Fibroblast of villous mesenchyme (primary cell): Measurements from ENCODE around the gene SRL. TPM values are rescaled to one million over a fixed set of nuclear protein-coding genes. Genes with fewer than 3 reads are reported as not detected.

ENCODE experiments used
- DNase-seq: peaks from one replicate; pipeline ENCODE4 v3.0.0-alpha.2; 2010; ENCODE audit warnings: low read depth
- H3K4me3 ChIP-seq: 2 replicates; pipeline ENCODE4 v1.5.1; 2011; ENCODE audit warnings: low read depth, mild to moderate bottlenecking, low read length
- total RNA-seq: library from RNA; depleted of rRNA; stranded (reverse); fragments of >200 nt; gene quantifications from 2 replicates; pipeline ENCODE4 v1.2.3, GENCODE V29; 2012
- TF ChIP-seq, protein P1 (sequence below): IDR thresholded peaks from 2 replicates; pipeline ENCODE4 v1.5.1; 2012; ENCODE audit warnings: low read depth, mild to moderate bottlenecking, low read length; ENCODE audit not compliant: insufficient read depth

SRL gene
- total RNA-seq, 1 donor, result 0.43 TPM

- TF ChIP-seq, protein P1, sequence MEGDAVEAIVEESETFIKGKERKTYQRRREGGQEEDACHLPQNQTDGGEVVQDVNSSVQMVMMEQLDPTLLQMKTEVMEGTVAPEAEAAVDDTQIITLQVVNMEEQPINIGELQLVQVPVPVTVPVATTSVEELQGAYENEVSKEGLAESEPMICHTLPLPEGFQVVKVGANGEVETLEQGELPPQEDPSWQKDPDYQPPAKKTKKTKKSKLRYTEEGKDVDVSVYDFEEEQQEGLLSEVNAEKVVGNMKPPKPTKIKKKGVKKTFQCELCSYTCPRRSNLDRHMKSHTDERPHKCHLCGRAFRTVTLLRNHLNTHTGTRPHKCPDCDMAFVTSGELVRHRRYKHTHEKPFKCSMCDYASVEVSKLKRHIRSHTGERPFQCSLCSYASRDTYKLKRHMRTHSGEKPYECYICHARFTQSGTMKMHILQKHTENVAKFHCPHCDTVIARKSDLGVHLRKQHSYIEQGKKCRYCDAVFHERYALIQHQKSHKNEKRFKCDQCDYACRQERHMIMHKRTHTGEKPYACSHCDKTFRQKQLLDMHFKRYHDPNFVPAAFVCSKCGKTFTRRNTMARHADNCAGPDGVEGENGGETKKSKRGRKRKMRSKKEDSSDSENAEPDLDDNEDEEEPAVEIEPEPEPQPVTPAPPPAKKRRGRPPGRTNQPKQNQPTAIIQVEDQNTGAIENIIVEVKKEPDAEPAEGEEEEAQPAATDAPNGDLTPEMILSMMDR, result no peak
- no peak overlapping the region for H3K4me3 ChIP-seq
- no peak for DNase-seq
These were observed 15.4 kb downstream of the SRL start for GRCh38 chr16:4226251-4227039.

GRCh38 chr16:4225075-4225474 is 16.8 kb downstream of the SRL start:
- TF ChIP-seq, protein P1, result no peak
- no peak for DNase-seq

DNA sequence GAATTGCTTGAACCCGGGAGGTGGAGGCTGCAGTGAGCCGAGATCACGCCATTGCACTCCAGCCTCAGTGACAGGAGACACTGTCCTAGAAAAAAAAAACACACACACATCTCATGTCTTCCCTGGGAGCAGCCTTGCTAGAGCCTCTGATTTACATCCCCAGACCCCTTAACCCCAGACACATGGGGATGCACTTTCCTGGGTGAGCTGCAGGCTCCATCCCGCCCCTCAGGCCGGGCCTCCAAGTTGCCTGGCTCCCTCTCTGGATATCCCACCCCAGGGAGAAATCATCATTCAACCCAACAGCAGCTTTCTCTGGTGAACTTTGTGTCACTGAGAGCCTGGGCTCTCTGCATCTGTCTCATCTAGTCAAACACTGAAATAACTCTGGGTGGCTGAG is 21.5 kb downstream of the SRL start:
- no peak for DNase-seq
- no peak overlapping the region for H3K4me3 ChIP-seq
- TF ChIP-seq, protein P1, result no peak

More at GRCh38 chr16:4225075-4225474, 16.8 kb downstream of the SRL start:
- no peak overlapping the region for H3K4me3 ChIP-seq

GRCh38 chr16:4218202-4218601 is 23.7 kb downstream of the SRL start:
- TF ChIP-seq, protein P1, result no peak
- no peak overlapping the region for H3K4me3 ChIP-seq
- no peak for DNase-seq

DNA sequence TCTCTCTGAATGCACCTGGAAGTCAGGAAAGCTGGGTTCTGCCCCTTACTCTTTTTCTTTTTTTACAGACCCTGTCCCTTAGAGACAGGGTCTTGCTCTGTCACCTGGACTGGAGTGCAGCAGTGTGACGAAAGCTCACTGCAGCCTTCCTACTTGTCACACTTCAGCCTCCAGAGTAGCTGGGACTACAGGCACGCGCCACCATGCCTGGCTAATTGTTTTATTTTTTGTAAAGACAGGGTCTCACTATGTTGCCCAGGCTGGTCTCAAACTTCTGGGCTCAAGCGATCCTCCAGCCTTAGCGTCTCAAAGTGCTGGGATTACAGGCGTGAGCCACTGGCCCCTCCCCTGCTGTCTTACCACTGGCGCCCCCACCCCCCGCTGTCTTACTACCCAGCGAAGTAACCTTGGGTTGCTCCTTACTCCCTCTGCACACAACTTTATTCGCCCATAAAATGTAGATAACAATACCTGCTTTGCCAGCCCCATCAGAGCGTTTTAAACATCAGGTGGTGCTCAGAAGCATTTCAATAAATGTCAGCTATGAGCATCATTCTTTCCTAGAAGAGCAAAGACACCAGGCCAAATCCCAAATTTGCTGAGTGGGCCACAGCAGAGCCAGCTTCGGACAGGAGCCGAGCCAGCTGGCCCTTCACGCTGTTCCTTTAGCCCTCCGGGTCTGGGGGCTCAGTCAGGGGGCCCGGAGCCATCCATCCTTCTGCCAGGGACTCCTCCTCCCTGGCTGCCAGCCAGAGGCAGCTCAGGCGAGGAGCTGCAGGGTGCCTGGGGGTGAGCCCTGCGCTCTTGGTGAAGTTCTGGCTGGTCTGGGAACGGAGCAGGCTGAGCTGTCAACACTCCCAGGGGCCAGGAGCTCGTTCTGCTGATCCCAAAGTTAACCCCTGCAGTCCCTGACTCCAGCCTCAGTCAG is 24.4 kb downstream of the SRL start:
- TF ChIP-seq, protein P1, result no peak
- DNase-seq, result peak; percentile 23
- no peak overlapping the region for H3K4me3 ChIP-seq

DNA sequence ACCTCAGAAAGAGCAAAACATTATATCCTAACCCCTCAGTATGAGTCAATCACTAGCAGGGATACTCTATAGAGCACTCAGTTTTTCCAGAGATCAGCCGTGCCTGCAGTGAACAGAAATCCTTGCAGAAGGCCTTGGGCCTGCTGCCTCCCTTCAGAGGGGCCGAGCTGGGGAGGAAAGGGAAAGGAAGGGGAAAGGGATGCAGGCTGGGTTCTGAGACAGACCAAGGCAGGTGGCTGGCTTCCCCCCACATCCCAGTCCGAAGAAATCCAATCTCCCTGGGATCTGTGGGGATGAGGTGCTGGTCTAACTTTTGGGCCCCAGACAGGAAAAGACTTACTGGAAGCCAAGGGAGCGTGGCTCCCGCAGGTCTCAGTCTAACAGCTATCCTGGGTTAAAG is 25.3 kb downstream of the SRL start:
- H3K4me3 ChIP-seq, result no peak overlapping the region
- no peak for DNase-seq
- TF ChIP-seq, protein P1, result no peak
